GM18498 (cell line): ENCODE data around the gene KRTAP5-10.
"Not testable (repeated sequence)": the region's sequence is repeated elsewhere in the genome, so short reads cannot be mapped to it uniquely, and the experiment has no call there.

Experiments
- ATAC-seq: cut with Tn5 transposase; IDR thresholded peaks from one replicate; pipeline ENCODE4 v1.9.1; 2021; ENCODE audit warnings: mild to moderate bottlenecking, moderate library complexity; ENCODE audit not compliant: unreplicated experiment

KRTAP5-10 gene

DNA sequence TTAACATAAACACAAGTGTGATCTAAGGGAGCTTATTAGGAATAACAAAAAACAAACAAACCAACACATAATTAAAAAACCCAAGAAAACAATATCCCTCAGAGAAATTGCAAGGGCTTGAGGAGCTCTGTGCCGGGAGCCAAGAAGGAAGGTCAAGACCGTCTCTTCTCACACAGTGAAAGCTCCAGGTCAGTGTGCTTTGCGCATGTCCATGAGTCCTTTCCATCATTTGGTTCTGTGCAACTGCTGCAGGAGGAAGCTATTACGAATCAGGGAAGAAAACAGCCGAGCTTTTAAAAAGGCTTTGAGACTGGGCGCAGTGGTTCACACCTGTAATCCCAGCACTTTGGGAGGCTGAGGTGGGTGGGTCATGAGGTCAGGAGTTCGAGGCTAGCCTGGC, 23.0 kb upstream of the KRTAP5-10 start:
- ATAC-seq: no peak

DNA sequence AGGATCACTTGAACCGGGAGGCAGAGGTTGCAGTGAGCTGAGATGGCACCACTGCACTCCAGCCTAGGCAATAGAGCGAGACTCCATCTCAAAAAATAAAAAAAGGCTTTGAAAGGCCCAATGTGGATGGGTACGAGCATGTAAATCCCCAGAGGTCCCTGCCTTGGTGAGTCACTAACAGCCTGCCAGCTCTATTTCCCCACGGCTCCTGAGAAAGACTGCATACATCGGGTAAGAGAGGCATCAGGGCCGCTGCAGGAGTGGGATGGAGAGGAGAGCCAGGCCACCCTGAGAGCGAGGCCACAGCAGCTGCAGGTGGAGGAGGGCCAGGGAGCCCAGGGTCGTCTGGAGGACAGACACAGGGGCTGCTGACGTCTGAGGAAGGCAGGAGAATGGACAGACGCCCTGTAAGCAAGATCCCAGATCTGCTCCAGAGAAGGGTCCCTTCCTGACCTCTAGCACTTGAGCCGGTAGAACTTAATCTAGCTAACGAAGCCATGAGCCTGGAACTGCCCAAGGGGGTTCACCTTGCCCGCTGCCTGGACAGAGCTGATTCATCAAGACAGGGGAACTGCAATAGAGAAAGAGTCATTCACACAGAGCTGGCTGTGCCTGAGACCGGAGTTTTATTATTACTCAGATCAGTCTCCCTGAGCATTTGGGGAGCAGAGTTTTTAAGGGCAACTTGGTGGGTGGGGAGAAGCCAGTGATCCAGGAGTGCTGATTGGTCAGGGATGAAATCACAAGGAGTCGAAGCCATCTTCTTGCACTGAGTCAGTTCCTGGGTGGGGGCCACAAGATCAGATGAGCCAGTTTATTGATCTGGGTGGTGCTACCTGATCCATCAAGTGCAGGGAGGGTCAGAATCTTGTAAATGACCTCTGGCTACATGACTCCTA, 22.2 kb upstream of the KRTAP5-10 start:
- no peak for ATAC-seq

DNA sequence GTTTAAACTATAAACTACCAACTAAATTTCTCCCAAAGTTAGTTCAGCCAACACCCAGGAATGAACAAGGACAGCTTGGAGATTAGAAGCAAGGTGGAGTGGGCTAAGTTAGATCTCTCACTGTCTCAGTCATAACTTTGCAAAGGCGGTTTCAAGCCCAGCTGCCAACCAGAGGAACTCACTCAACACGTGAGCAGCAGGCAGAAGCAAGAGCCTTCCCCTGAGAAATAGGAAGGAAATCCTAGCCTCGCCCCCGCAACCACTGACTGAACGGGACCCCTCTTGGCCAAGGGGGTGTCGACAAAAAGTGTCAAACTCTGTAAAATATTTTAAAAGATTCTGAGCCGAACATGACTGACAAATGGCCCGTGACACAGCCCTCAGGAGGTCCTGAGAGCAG, 21.5 kb upstream of the KRTAP5-10 start:
- ATAC-seq: no peak

DNA sequence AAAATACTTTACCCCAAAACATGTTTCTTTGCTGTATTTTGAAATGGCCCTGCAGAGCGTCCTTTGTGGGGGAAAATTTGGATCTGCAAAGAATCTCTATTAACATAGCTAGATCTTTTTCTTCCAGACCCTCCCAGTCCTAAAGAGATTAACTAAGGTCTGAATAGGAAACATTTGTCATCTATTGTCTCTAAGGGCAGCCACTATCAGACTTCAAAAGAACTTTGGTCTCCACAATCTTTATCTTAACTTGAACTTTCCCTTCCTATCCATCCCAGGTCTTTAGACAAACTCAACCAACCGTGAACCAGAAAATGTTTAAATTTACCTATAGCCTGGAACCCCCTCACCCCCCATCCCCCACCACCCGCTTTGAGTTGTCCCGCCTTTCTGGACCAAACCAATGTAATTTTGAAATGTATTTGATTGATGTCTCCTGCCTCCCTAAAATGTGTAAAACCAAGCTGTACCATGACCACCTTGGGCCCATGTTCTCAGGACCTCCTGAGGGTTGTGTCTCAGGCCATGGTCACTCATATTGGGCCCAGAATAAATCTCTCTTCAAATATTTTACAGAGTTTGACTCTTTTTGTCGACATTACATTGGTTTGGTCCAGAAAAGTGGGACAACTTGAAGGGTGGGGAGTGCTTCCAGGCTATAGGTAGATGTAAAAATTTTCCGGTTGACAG, 20.7 kb upstream of the KRTAP5-10 start:
- no peak for ATAC-seq

DNA sequence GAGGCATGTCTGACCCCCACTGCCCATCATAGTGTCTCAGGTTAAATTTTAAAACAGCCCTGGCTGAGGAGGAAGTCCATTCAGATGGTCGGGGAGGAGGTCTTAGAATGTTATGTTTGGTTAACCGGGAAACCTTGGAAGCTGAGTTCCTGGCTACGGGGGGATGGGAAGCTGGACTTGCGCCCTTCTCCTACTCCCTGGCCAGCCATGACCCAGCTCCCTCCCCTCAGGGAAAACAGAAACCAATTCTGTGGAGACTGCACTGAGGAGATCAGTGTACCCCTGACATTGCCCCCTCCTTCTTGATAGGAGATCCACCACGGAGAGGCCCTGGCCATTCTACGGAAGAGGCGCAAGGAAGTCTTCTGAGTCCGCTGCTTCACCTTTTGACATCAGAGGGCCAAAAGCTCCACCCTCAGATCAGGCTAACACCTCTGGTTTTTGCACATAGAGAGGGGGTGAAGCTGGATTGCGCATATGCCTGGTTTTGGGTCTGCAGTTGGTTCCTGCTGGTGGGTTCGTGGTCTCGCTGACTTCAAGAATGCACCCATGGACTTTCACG, 19.9 kb upstream of the KRTAP5-10 start:
- ATAC-seq: no peak

DNA sequence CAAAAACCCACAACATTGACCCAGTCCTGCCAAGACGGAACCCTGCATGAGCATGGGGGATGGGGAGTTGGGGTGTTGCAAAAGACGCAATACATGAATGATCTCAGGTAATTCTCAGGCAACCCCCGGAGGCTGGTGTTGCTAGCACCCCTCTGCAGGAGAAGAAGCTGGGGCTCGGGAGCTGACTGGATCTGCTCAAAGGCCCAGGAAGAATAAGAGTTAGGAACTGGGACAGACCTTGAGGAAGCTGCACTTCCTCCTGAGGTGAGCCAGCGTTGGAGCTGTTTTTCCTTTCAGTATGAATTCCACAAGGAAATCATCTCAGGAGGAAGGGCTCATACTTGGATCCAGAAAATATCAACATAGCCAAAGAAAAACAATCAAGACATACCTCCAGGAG, 17.2 kb upstream of the KRTAP5-10 start, which contains the start of gene KRTAP5-9:
KRTAP5-9 (plus strand) TSS at position 301 of the 400 bp plus-strand sequence. CDS start 238 bp downstream, outside the sequence.
- no peak for ATAC-seq

DNA sequence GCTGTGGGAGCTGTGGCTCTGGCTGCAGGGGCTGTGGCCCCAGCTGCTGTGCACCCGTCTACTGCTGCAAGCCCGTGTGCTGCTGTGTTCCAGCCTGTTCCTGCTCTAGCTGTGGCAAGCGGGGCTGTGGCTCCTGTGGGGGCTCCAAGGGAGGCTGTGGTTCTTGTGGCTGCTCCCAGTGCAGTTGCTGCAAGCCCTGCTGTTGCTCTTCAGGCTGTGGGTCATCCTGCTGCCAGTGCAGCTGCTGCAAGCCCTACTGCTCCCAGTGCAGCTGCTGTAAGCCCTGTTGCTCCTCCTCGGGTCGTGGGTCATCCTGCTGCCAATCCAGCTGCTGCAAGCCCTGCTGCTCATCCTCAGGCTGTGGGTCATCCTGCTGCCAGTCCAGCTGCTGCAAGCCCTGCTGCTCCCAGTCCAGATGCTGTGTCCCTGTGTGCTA, 16.6 kb upstream of the KRTAP5-10 start:
- ATAC-seq: no peak

DNA sequence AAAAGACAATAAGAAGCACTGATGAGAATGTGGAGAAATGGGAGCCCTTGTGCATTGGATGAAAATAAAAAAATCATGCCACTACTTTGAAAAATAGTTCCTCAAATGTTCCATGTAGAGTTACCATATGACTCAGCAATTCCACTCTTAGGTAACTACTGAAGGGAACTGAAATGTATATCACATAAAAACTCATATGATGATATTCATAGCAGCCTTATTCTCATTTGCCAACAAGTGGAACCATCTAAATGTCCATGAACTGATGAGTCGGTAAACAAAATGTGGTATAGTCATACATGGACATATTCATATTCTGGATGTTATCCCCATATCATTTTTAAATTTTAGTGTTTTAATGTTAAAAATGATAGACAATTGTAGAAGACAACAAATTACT, 13.7 kb upstream of the KRTAP5-10 start:
- ATAC-seq: no peak

DNA sequence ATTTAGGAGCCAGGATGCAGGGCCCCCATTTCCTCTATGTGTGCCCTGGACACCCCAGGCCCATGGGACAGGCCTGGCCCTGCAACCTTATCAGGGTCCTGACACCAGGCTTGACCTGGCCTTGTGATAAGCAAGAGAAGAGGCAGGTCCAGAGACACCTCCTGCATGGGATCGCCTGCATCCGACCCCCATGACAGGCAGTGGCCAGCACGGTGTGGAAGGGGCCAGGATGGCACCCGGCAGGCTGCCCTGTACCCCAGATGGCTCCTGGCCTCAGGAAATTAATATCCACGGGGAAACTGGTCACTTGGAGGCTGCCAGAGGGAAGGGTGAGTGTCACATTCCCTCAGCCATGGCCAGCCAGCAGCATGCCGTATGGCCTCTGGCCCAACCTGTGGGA, 10.4 kb upstream of the KRTAP5-10 start:
- no peak for ATAC-seq

DNA sequence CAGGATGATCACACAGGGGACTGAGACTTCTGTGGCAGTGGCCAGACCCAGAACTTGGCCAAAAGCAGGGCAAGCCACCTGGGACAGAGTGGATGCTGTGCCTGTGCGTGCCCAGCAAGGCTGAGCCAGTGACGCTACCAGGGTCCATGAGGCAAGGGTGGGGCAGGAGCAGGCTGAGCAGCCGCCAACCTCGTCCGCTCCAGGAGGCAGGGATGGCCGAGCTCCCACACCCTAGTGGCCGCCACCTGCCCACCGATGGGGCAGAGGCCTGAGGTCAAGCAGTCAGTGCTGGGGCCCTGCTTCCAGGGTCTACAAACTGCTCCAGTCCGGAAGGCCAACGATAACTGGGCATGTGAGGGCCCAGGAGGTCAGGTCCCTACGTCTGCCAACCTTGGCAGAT, 9.9 kb upstream of the KRTAP5-10 start:
- no peak for ATAC-seq

DNA sequence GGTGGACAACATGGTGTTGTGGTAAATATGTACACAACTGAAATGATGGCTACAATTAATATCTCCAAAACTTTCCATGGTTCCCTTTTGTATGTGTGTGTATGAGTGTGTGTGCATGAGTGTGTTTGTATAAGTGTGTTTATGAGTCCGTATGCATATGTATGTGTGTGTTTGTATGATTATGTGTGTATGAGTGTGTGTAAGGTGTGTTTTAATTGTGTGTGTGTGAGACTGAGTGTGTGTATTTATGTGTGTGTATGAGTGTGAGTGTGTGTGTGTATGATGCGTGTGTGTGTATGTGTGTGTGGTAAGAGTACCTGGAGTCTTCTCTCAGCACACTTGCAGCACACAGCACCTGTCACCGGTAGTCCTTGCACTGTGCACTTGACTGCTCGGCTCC, 9.3 kb upstream of the KRTAP5-10 start:
- no peak for ATAC-seq

DNA sequence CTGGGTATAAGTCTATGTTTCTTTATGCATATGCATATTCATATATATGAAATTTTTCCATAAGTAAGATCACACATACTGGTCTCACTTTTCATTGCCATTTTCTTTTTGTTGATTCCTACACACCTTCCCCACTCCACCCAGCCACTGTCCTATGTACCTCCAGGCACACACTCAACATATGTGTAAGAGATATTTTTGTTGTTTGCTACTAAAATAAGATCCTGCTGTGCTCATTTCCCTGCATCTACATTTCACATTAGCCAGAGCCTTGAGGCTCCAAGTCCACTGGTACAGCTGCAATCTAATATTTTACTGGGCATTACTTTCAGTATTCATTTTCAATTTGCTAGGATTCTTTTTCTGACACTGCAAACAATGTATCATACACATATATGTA, 8.1 kb upstream of the KRTAP5-10 start:
- ATAC-seq: no peak

DNA sequence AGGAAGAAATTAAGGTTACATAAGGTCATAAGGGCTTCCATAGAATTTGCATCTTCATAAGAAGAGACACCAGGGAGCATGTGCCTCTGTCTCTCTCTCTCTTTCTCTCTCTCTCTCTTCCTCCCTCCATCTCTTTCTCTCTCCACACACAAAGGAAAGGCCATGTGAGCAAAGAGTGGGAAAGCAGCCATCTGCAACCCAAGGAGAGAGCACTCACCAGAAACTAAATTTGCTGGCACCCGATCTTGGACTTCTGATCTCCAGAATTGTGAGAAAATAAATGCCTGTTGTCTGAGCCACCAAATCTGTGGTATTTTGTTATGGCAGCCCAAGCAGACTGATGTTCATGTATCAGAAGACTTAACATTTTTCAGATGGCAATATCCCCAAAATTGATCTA, 6.4 kb upstream of the KRTAP5-10 start:
- no peak for ATAC-seq

DNA sequence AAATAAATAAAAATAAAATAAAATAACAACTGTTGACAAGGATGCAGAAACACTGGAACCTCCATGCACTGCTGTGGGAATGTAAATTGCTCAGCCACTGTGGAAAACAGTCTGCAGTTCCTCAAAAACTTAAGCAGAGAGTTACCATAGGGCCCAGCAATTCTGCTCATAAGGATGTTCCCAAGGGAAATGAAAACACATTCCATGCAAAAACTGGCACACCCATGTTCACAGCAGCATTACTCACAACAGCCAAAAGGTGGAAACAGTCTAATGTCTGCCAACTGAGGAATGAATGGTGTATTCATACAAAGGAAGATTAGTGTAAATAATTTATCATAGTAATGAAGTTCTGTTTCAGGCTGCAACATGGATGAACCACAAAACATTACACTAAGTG, 3.2 kb upstream of the KRTAP5-10 start:
- ATAC-seq: no peak

DNA sequence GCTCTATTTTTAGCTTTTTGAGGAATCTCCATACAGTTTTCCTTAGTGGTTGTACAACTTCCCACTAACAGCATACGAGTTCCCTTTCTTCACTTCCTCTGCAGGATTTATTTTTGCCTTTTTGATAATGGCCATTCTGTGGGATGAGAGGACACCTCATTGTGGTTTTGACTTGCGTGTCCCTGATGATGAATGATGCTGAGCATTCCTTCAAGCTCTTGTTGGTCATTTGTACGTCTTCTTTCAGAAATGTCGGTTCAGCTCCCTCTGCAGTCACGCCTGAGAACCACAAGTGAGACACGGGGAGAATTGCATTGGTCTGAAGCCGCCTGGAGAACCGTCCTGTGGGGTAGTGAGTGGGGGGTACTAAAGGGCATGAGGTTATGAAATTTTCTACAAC, 2.0 kb upstream of the KRTAP5-10 start:
- ATAC-seq: no peak

DNA sequence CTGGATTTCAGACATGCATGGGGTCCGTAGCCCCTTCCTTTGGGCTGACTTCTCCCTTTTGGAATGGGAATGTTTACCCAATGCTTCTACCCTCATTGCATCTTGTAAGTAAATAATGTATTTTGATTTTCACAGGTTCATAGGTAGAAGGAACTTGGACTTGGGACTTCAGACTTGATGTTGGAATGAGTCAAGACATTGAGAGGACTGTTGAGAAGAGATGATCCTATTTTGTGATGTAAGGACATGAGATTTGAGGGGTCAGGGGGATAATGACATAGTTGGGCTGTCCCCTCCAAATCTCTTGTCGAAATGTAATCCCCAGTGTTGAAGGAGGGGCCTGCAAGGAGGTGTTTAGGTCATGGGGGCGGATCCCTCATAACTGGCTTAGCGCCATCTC, 933 bp upstream of the KRTAP5-10 start:
- no peak for ATAC-seq

DNA sequence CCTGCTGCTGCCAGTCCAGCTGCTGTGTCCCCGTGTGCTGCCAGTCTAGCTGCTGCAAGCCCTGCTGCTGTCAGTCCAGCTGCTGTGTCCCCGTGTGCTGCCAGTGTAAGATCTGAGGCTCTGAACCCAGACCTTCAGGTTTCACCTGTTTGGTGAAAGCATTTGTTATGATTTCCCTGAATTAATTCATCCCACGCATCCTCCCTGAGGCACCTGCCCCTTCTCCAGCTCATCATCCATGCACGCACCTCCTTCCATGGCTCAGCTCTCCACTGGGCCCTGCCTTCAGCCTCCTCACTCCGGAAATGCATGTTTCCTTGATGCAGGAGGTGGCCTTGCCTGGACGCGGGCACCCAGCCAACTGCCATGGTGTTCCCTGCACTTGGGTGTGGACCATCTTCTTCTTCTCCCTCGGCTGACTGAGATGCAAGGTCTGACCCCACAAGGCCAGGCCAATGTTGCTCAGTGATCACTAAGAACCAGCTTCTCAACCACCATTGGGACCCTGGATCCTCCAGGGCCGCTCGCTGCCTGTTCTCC, 788 bp downstream of the KRTAP5-10 start:
- ATAC-seq: no peak

DNA sequence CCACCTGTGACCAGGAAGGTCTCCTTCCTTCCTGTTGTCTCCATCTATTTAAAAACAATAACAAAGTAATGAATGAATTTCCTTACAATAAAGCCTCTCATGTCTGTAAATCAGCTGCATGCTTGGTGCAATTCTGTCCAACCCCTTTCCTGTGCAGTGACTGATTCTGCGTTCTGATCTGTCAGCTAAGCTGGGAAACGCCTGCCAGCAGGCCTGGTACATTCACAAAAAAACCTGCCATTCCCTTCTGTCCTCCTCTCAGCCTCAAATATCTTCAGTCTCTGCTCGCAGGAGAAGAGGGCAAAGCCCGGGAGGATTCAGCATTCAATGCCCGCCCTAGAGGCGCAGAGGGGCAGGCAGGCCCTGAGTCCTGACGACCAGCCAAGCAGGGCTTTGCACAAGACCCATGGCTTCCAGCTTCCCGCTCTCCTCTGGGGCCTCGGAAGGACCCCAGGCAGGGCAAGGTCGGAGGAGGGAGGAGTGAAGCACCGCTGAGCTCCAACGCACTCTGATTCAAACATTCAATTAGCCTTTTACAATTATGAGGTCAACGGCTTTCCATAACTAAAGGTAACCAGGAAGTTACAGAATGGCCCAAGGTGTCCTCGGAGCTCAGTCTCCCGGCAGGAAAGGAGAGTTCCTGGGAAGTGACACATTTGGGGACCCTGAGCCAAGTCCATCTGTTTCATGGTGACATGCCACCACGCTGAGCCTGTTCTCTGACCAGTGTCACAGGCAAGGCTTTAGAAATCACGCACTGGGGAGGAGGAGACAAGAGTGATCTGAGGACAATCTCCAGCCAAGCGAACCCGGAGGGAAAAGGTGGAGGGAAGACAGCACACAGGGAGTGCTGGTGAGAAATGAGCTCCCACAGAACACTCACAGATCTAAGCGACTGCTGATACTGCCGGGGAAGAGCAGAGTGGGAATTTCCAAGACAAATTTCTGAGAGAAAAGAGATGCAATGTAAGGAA, 1.6 kb downstream of the KRTAP5-10 start:
- ATAC-seq: not testable (repeated sequence)

DNA sequence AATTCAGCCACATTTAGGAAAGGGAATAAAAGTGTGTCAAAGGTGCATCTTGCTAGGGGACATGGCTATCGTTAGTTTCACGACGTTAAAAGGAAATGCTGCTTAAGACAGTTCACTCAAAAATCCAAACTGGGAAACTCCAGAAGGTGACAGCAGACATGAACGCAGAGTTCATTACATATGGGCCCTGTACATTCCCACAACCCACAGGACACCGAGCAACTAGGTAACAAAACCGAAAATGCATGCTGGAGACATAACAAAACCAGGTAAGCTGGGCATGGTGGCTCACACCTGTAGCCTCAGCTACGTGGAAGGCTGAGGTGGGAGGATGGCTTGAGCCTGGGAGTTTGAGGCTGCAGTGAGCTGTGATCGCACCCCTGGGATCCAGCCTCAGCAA, 2.3 kb downstream of the KRTAP5-10 start:
- not testable (repeated sequence) for ATAC-seq

DNA sequence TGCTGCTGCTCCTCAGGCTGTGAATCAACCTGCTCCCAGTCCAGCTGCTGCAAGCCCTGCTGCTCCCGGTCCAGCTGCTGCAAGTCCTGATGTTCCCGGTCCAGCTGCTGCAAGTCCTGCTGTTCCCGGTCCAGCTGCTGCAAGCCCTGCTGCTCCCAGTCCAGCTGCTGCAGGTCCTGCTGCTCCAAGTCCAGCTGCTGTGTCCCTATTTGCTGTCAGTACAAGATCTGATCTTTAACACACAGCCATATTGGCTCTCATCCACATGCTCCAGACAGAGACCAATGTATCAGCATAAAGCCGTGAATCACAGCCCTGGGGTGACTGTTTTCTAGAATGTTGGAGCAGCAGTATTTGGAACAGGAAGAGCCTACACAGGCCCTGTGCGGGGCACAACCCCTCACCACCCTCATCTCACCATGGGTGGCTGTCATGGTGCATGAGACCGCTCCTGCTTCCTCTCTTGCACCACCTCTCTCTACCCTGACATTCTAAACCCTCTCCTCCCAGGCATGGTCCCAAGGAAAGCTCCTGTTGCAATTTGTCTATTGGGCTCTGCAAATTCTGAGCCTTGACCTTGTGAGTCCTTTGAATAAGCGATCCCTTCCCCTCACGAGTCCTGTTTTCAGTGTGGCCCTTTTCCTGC, 3.5 kb downstream of the KRTAP5-10 start:
- ATAC-seq: no peak
